Calu3 (cell line): ENCODE data around the gene MCM3. TPM values are rescaled to one million over a fixed set of nuclear protein-coding genes. Genes with fewer than 3 reads are reported as not detected.

Source experiments
- Bru-seq: library from RNA; stranded (reverse); fragments of 400-500 nt; gene quantifications from one replicate; lab custom pipeline; 2021; lab: Mats Ljungman, UMichigan
- BruChase-seq, 2 experiments: library from RNA; stranded (reverse); fragments of 400-500 nt; gene quantifications; one replicate each; lab custom pipeline; 2021; lab: Mats Ljungman, UMichigan
- BruUV-seq: library from RNA; stranded (reverse); fragments of 400-500 nt; replicated peaks from 2 replicates; lab custom pipeline; 2021; lab: Mats Ljungman, UMichigan
- CTCF ChIA-PET: fragments of 300-600 bp; sonication (Branson Sonifier 250); formaldehyde crosslinking; loops from one replicate; lab custom pipeline; 2022; ENCODE audit warnings: antibody characterized with exemption; lab: Charles Lee
- DNase-seq: peaks from one replicate; pipeline ENCODE4 v3.0.0; 2022
- H3K27ac Mint-ChIP-seq: one replicate; pipeline ENCODE4 v1.8.0; 2022; ENCODE audit warnings: mixed read lengths; ENCODE audit not compliant: unreplicated experiment
- H3K27me3 Mint-ChIP-seq: one replicate; pipeline ENCODE4 v1.8.0; 2022; ENCODE audit warnings: mixed read lengths; ENCODE audit not compliant: unreplicated experiment
- H3K36me3 Mint-ChIP-seq: one replicate; pipeline ENCODE4 v1.8.0; 2022; ENCODE audit warnings: mild to moderate bottlenecking, moderate library complexity, mixed read lengths; ENCODE audit not compliant: insufficient read depth, unreplicated experiment
- H3K4me1 Mint-ChIP-seq: one replicate; pipeline ENCODE4 v1.8.0; 2022; ENCODE audit warnings: mild to moderate bottlenecking, low read depth, mixed read lengths; ENCODE audit not compliant: unreplicated experiment
- H3K4me3 Mint-ChIP-seq: one replicate; pipeline ENCODE4 v1.8.0; 2022; ENCODE audit warnings: mild to moderate bottlenecking, low read depth, moderate library complexity, mixed read lengths; ENCODE audit not compliant: unreplicated experiment
- H3K9me3 Mint-ChIP-seq: one replicate; pipeline ENCODE4 v1.8.0; 2022; ENCODE audit warnings: low read depth, mixed read lengths; ENCODE audit not compliant: unreplicated experiment
- CTCF ChIP-seq: fragments of 200-600 bp; IDR thresholded peaks from one replicate; pipeline ENCODE4 v1.8.0; 2022; ENCODE audit warnings: antibody characterized with exemption; ENCODE audit not compliant: unreplicated experiment
- intact Hi-C: fragments of 100-400 bp; cut with micrococcal nuclease; formaldehyde crosslinking; loops from one replicate; pipeline ENCODE4 v1.10.0; 2022; ENCODE audit not compliant: unreplicated experiment
- long read RNA-seq: library from polyadenylated mRNA; stranded (forward); transcript quantifications from one replicate; pipeline ENCODE4 v2.0.0, GENCODE V29; 2022
- total RNA-seq: library from RNA; stranded (reverse); gene quantifications from 2 replicates; pipeline ENCODE4 v1.2.3, GENCODE V29; 2022

Gene MCM3
- total RNA-seq, result 116 and 117 TPM in 2 replicates
- Bru-seq, nascent RNA, result percentile 95 among the genes with signal in this experiment
- BruChase-seq, experiment 1, labeled RNA remaining after a 6-hour chase, result percentile 92 among the genes with signal in this experiment
- BruChase-seq, experiment 2, labeled RNA remaining after a 2-hour chase, result percentile 90 among the genes with signal in this experiment
- long read RNA-seq, transcript MCM3-201 (17 exons, 3,083 nt), result major isoform, 198 of 280 reads
- long read RNA-seq, partial matches to known transcripts, result 34 of 280 reads
- long read RNA-seq, other reads (novel, unspliced or antisense), result 46 of 280 reads

GRCh38 chr6:52284460-52285176 is at the start of gene MCM3:
Gene MCM3, minus strand, starts transcription at chr6:52284742. Its CDS starts 68 bp downstream, at chr6:52284674.
- CTCF ChIA-PET, result interaction anchor here (0.8 to 1.6 kb wide), 6 partner anchors 21 to 134 kb away, joined by 3 to 9 read pairs (median 4); partner anchors contain the start of gene PAQR8
- no peak within 1 kb of the TSS for H3K27ac Mint-ChIP-seq

DNA sequence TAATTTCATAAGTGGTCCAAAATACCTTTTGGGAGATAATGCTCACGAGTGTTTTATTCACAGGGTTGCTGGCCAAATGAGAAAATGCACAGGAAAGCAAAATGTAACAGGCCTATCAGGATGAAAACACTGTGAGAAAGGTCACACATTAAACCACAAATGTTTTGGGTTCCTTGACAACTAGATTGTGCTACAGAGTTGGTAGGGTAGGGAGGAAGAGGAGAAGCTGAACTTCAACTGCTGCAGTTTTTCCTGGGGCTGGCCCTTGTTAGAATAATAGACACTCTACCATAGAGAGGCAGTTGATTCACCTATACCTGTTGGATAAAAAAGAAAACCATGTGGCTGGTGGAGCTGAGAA is 49.3 kb upstream of the MCM3 start:
- intact Hi-C loops, result loop anchor here (1.0 kb wide), 1 partner anchor 28 kb away; the partner anchor contains the start of gene PAQR8
- no peaks in the 10 kb centered on the region for H3K9me3 Mint-ChIP-seq
- CTCF ChIA-PET, result interaction anchor here (0.8 to 1.3 kb wide), 3 partner anchors 19 to 57 kb away, joined by 5 to 6 read pairs (median 5); no protein-coding TSS in a partner anchor
- no peaks in the 10 kb centered on the region for H3K27me3 Mint-ChIP-seq
- no peak for TF ChIP-seq CTCF
- H3K4me3 Mint-ChIP-seq, result no peak overlapping the region
- BruUV-seq, result no TSS peak
- H3K4me1 Mint-ChIP-seq, result peaks cover 92% of the 10 kb centered on the region
- peak overlapping the region; percentile 72 for H3K27ac Mint-ChIP-seq
- no peaks in the 10 kb centered on the region for H3K36me3 Mint-ChIP-seq
- no peak for DNase-seq

More at GRCh38 chr6:52284460-52285176, at the start of gene MCM3:
- intact Hi-C loops, result loop anchor here (5.0 kb wide), 1 partner anchor 378 kb away; no protein-coding TSS in a partner anchor
- Mint-ChIP-seq H3K27me3 (no peaks in the 10 kb centered on the region), H3K4me1 (peaks cover 34% of the 10 kb centered on the region), H3K9me3 (no peaks in the 10 kb centered on the region), H3K4me3 (no peak within 1 kb of the TSS), H3K36me3 (peaks cover 26% of the 10 kb centered on the region)
- no peak for TF ChIP-seq CTCF
- peak; percentile 97 for DNase-seq
- no TSS peak for BruUV-seq

DNA sequence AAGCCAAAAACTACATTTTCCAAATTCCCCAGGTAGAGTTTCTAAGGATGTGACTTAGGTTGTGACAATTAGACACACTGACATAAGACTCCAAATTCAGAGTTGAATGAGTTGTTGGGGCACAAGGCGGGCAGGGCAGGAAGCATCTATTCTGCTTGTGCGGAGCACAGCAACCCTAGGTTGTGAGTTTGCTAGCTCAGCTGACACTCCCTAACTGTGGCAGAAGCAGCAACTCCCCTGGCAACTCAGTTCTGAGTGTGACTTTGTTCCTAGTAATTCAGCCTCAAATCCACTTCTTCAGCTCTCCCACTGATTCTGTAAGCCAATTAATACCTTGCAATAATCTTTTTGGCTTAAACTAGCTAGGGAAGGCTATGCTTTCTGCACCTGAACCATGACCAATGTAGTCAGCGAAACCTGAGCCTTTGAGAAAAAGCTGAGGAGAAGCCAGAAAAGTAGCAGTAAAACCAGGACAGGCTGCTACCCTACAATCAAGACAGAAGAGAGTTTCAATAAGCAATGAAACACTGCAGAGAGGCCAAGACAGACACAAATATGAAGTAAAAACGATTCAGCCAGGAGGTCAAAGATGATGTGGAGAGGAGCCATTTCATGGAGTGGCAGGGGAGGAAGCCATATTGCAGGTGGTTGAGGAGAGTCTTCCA is 47.4 kb upstream of the MCM3 start:
- intact Hi-C loops, result no loop called here
- CTCF ChIA-PET, result no interaction called here
- no peak for TF ChIP-seq CTCF
- Mint-ChIP-seq H3K27ac (peak overlapping the region; percentile 83), H3K27me3 (no peaks in the 10 kb centered on the region), H3K4me3 (no peak overlapping the region), H3K4me1 (peaks cover 93% of the 10 kb centered on the region), H3K36me3 (no peaks in the 10 kb centered on the region), H3K9me3 (no peaks in the 10 kb centered on the region)
- no TSS peak for BruUV-seq
- DNase-seq, result no peak

DNA sequence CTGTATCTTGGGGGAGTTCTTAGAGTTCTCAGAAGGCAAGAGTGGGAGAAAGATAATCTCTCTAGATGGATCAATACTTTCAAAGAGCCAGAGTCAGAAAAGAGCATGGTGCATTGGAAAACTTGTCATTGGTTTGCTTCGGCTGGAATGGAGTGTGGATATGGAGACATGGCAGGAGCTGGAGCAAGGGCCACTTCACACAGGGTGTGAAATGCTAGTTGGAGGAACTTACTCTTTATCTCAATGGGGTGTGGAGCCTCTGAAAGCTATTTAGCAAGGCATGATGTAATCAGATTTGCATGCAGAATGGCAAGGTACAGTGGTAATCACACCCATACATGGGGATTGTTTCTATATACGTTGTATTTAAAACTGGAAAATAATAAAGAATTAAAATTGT is 45.9 kb upstream of the MCM3 start:
- no peak overlapping the region for H3K4me3 Mint-ChIP-seq

More for the DNA sequence above, 45.9 kb upstream of the MCM3 start:
- Mint-ChIP-seq H3K36me3 (no peaks in the 10 kb centered on the region), H3K27ac (peak overlapping the region; percentile 89), H3K27me3 (no peaks in the 10 kb centered on the region), H3K9me3 (no peaks in the 10 kb centered on the region), H3K4me1 (peaks cover 90% of the 10 kb centered on the region)
- CTCF ChIA-PET, result interaction anchor here (0.6 to 2.1 kb wide), 5 partner anchors 15 to 358 kb away, joined by 3 to 7 read pairs (median 4); no protein-coding TSS in a partner anchor
- DNase-seq, result peak; percentile 28
- no peak for TF ChIP-seq CTCF
- intact Hi-C loops, result no loop called here
- BruUV-seq, result no TSS peak
